ENCODE data around the gene NT5DC1.

NT5DC1 gene

GRCh38 chr6:116070101-116070500, 30.6 kb upstream of the NT5DC1 start:
- Histone ChIP-seq H3K27me3 (ENCODE audit: control insufficient read depth in 5 of 5, insufficient read depth in 4 of 5, low read length in 5 of 5) (no peaks in the 10 kb centered on the region), H3K36me3 (ENCODE audit: control insufficient read depth in 5 of 5, insufficient read depth in 5 of 5, low read length in 5 of 5) (no peaks in the 10 kb centered on the region), H3K4me1 (ENCODE audit: control insufficient read depth in 5 of 5, insufficient read depth in 5 of 5, low read length in 5 of 5) (no peaks in the 10 kb centered on the region), H3K4me3 (ENCODE audit: low read depth in 1 of 5, low read length in 5 of 5) (no peak overlapping the region), H3K9ac (ENCODE audit: low read length in 5 of 5) (no peak overlapping the region), H3K9me3 (ENCODE audit: control insufficient read depth in 5 of 5, low read length in 5 of 5) (no peaks in the 10 kb centered on the region), H3K27ac (ENCODE audit: low read depth, low read length) (no peak overlapping the region)

GRCh38 chr6:116070616-116071389, 29.9 kb upstream of the NT5DC1 start:
- Histone ChIP-seq H3K9ac (ENCODE audit: low read length in 5 of 5) (no peak overlapping the region), H3K27ac (ENCODE audit: low read depth, low read length) (no peak overlapping the region), H3K4me1 (ENCODE audit: control insufficient read depth in 5 of 5, insufficient read depth in 5 of 5, low read length in 5 of 5) (no peaks in the 10 kb centered on the region), H3K36me3 (ENCODE audit: control insufficient read depth in 5 of 5, insufficient read depth in 5 of 5, low read length in 5 of 5) (no peaks in the 10 kb centered on the region), H3K9me3 (ENCODE audit: control insufficient read depth in 5 of 5, low read length in 5 of 5) (no peaks in the 10 kb centered on the region), H3K4me3 (ENCODE audit: low read depth in 1 of 5, low read length in 5 of 5) (no peak overlapping the region), H3K27me3 (ENCODE audit: control insufficient read depth in 5 of 5, insufficient read depth in 4 of 5, low read length in 5 of 5) (no peaks in the 10 kb centered on the region)

DNA sequence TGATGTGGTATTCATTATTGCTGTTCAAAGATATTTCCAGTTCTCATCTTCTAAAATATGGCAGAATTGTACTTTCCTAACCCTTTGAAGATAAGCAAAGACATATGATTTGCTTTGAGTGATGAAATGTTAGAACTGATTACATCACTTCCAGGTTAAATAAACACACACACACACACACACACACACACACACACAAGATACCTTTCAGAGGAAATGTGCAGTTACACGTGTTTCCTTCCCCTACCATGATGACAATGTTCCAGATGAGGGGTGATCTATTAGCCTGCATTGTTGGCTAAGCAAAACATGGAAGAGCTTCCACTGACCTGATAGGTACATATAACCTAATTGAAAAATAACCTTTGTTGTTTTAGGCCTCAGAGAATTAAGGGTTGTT, 28.3 kb upstream of the NT5DC1 start:
- no peaks in the 10 kb centered on the region for H3K9me3 ChIP-seq (ENCODE audit: control insufficient read depth in 5 of 5, low read length in 5 of 5)
- no peak overlapping the region for H3K4me3 ChIP-seq (ENCODE audit: low read depth in 1 of 5, low read length in 5 of 5)
- H3K9ac ChIP-seq (ENCODE audit: low read length in 5 of 5): no peak overlapping the region
- no peaks in the 10 kb centered on the region for H3K36me3 ChIP-seq (ENCODE audit: control insufficient read depth in 5 of 5, insufficient read depth in 5 of 5, low read length in 5 of 5)
- no peak overlapping the region for H3K27ac ChIP-seq (ENCODE audit: low read depth, low read length)
- no peaks in the 10 kb centered on the region for H3K27me3 ChIP-seq (ENCODE audit: control insufficient read depth in 5 of 5, insufficient read depth in 4 of 5, low read length in 5 of 5)
- no peaks in the 10 kb centered on the region for H3K4me1 ChIP-seq (ENCODE audit: control insufficient read depth in 5 of 5, insufficient read depth in 5 of 5, low read length in 5 of 5)

- Histone ChIP-seq H3K27ac (ENCODE audit: low read depth, low read length) (no peak overlapping the region), H3K9me3 (ENCODE audit: control insufficient read depth in 5 of 5, low read length in 5 of 5) (no peaks in the 10 kb centered on the region), H3K4me3 (ENCODE audit: low read depth in 1 of 5, low read length in 5 of 5) (no peak overlapping the region), H3K4me1 (ENCODE audit: control insufficient read depth in 5 of 5, insufficient read depth in 5 of 5, low read length in 5 of 5) (no peaks in the 10 kb centered on the region), H3K9ac (ENCODE audit: low read length in 5 of 5) (no peak overlapping the region), H3K27me3 (ENCODE audit: control insufficient read depth in 5 of 5, insufficient read depth in 4 of 5, low read length in 5 of 5) (no peaks in the 10 kb centered on the region), H3K36me3 (ENCODE audit: control insufficient read depth in 5 of 5, insufficient read depth in 5 of 5, low read length in 5 of 5) (no peaks in the 10 kb centered on the region)
These were observed 26.8 kb upstream of the NT5DC1 start for GRCh38 chr6:116073765-116074440.

DNA sequence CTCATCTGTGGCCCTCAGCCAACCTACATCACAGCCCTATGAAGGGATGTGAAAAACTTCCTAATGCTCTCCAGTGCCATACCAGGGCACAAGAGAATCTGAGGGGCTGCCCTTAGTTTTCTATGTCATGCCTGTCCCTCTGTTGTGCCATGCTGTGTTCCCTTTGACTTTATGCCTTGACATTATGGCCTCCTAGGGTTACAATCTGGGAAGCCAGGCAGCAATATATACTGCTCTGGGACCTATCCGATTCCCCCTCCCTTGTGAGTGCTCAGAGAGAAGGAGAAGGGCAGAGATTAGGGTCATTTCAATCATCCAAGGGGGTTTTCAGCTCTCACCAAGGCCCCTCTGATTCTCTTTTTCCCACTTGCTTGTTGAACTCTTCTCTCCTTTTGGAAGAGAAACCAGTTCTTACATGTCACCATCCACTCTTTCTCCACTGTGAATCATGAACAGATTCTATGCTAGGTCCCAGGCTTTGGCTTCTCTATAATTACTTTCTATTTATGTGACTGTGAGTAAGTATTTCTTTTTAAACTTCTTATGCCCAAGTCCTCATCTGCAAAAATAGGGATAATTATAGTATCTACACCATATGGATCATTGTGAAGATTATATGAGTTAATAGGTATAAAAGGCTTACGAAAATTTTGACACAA, 25.8 kb upstream of the NT5DC1 start:
- H3K27me3 ChIP-seq (ENCODE audit: control insufficient read depth in 5 of 5, insufficient read depth in 4 of 5, low read length in 5 of 5): no peaks in the 10 kb centered on the region
- no peaks in the 10 kb centered on the region for H3K4me1 ChIP-seq (ENCODE audit: control insufficient read depth in 5 of 5, insufficient read depth in 5 of 5, low read length in 5 of 5)
- H3K9ac ChIP-seq (ENCODE audit: low read length in 5 of 5): no peak overlapping the region
- no peak overlapping the region for H3K27ac ChIP-seq (ENCODE audit: low read depth, low read length)
- no peak overlapping the region for H3K4me3 ChIP-seq (ENCODE audit: low read depth in 1 of 5, low read length in 5 of 5)
- H3K9me3 ChIP-seq (ENCODE audit: control insufficient read depth in 5 of 5, low read length in 5 of 5): no peaks in the 10 kb centered on the region
- no peaks in the 10 kb centered on the region for H3K36me3 ChIP-seq (ENCODE audit: control insufficient read depth in 5 of 5, insufficient read depth in 5 of 5, low read length in 5 of 5)

DNA sequence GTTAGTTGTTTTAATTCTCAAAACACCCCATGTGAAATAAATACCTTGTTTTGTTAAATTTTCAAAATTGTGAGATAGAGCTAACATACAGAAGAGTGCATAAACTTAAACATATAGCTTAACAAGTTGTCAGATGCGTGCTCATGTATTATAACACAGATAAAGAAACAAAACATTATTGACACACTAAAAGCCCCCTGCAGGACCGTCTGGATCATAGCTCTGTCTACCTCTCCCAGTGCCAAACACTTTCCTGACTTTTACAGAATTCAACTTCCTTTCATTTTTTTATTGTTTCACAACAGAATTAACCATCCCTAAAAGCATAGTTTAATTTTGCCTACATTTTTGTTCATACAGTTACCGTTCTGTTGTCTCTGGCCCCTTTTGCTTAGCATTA, 22.1 kb upstream of the NT5DC1 start:
- Histone ChIP-seq H3K27ac (ENCODE audit: low read depth, low read length) (no peak overlapping the region), H3K27me3 (ENCODE audit: control insufficient read depth in 5 of 5, insufficient read depth in 4 of 5, low read length in 5 of 5) (no peaks in the 10 kb centered on the region), H3K4me3 (ENCODE audit: low read depth in 1 of 5, low read length in 5 of 5) (no peak overlapping the region), H3K36me3 (ENCODE audit: control insufficient read depth in 5 of 5, insufficient read depth in 5 of 5, low read length in 5 of 5) (no peaks in the 10 kb centered on the region), H3K4me1 (ENCODE audit: control insufficient read depth in 5 of 5, insufficient read depth in 5 of 5, low read length in 5 of 5) (no peaks in the 10 kb centered on the region), H3K9me3 (ENCODE audit: control insufficient read depth in 5 of 5, low read length in 5 of 5) (no peaks in the 10 kb centered on the region), H3K9ac (ENCODE audit: low read length in 5 of 5) (no peak overlapping the region)

DNA sequence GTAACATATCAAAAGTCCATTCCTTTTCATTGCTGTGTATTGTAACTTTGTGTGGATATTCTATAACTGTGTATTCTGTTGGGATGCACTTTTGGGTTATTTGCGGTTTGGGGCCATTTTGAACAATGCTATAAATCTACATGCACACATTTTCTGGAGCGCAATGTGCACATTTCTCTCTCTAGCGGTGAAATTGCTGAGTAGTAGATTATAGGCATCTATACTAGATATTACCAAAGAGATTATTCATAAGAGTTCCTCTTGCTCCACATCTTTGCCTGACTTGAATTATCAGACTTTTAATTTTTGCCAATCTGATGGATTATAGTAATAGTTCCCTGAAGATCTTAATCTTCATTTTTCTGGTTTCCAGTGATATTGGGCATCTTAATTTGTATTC, 21.7 kb upstream of the NT5DC1 start:
- H3K4me3 ChIP-seq (ENCODE audit: low read depth in 1 of 5, low read length in 5 of 5): no peak overlapping the region
- H3K36me3 ChIP-seq (ENCODE audit: control insufficient read depth in 5 of 5, insufficient read depth in 5 of 5, low read length in 5 of 5): no peaks in the 10 kb centered on the region

DNA sequence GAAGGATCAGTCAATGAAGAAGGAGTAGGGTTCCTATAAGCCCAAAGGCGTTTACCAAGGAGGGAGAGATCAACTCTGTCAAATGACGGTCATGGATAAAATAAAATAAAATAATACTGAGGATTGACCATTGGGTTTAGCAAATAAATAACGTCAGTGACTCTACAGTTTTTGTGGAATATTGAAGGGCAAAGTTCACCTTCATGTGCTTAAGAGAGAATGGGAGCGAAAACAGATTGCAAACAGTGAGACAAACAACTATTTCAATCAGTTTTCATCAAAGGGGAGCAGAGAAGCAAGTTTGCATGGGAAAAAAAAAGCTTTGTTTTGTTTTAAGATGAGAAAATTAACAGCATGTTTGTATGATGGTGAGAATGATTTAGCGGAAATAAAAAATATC, 17.6 kb upstream of the NT5DC1 start:
- H3K27ac ChIP-seq (ENCODE audit: low read depth, low read length): no peak overlapping the region
- no peaks in the 10 kb centered on the region for H3K27me3 ChIP-seq (ENCODE audit: control insufficient read depth in 5 of 5, insufficient read depth in 4 of 5, low read length in 5 of 5)
- no peaks in the 10 kb centered on the region for H3K36me3 ChIP-seq (ENCODE audit: control insufficient read depth in 5 of 5, insufficient read depth in 5 of 5, low read length in 5 of 5)
- no peaks in the 10 kb centered on the region for H3K9me3 ChIP-seq (ENCODE audit: control insufficient read depth in 5 of 5, low read length in 5 of 5)
- no peak overlapping the region for H3K4me3 ChIP-seq (ENCODE audit: low read depth in 1 of 5, low read length in 5 of 5)
- H3K4me1 ChIP-seq (ENCODE audit: control insufficient read depth in 5 of 5, insufficient read depth in 5 of 5, low read length in 5 of 5): no peaks in the 10 kb centered on the region
- no peak overlapping the region for H3K9ac ChIP-seq (ENCODE audit: low read length in 5 of 5)

More for the DNA sequence above, 21.7 kb upstream of the NT5DC1 start:
- Histone ChIP-seq H3K4me1 (ENCODE audit: control insufficient read depth in 5 of 5, insufficient read depth in 5 of 5, low read length in 5 of 5) (no peaks in the 10 kb centered on the region), H3K27me3 (ENCODE audit: control insufficient read depth in 5 of 5, insufficient read depth in 4 of 5, low read length in 5 of 5) (no peaks in the 10 kb centered on the region), H3K9ac (ENCODE audit: low read length in 5 of 5) (no peak overlapping the region), H3K27ac (ENCODE audit: low read depth, low read length) (no peak overlapping the region), H3K9me3 (ENCODE audit: control insufficient read depth in 5 of 5, low read length in 5 of 5) (no peaks in the 10 kb centered on the region)

- Histone ChIP-seq H3K27ac (ENCODE audit: low read depth, low read length) (no peak overlapping the region), H3K4me1 (ENCODE audit: control insufficient read depth in 5 of 5, insufficient read depth in 5 of 5, low read length in 5 of 5) (no peaks in the 10 kb centered on the region), H3K9me3 (ENCODE audit: control insufficient read depth in 5 of 5, low read length in 5 of 5) (no peaks in the 10 kb centered on the region), H3K9ac (ENCODE audit: low read length in 5 of 5) (no peak overlapping the region), H3K4me3 (ENCODE audit: low read depth in 1 of 5, low read length in 5 of 5) (no peak overlapping the region), H3K27me3 (ENCODE audit: control insufficient read depth in 5 of 5, insufficient read depth in 4 of 5, low read length in 5 of 5) (no peaks in the 10 kb centered on the region), H3K36me3 (ENCODE audit: control insufficient read depth in 5 of 5, insufficient read depth in 5 of 5, low read length in 5 of 5) (no peaks in the 10 kb centered on the region)
These were observed 16.4 kb upstream of the NT5DC1 start for GRCh38 chr6:116084284-116084683.

- no peaks in the 10 kb centered on the region for H3K36me3 ChIP-seq (ENCODE audit: control insufficient read depth in 5 of 5, insufficient read depth in 5 of 5, low read length in 5 of 5)
- no peaks in the 10 kb centered on the region for H3K27me3 ChIP-seq (ENCODE audit: control insufficient read depth in 5 of 5, insufficient read depth in 4 of 5, low read length in 5 of 5)
- H3K4me1 ChIP-seq (ENCODE audit: control insufficient read depth in 5 of 5, insufficient read depth in 5 of 5, low read length in 5 of 5): no peaks in the 10 kb centered on the region
- H3K4me3 ChIP-seq (ENCODE audit: low read depth in 1 of 5, low read length in 5 of 5): no peak overlapping the region
- H3K9ac ChIP-seq (ENCODE audit: low read length in 5 of 5): no peak overlapping the region
- no peak overlapping the region for H3K27ac ChIP-seq (ENCODE audit: low read depth, low read length)
- H3K9me3 ChIP-seq (ENCODE audit: control insufficient read depth in 5 of 5, low read length in 5 of 5): no peaks in the 10 kb centered on the region
These were observed 13.1 kb upstream of the NT5DC1 start for GRCh38 chr6:116087437-116088027.
